Liver (tissue), 3 donors: ENCODE measurements around the gene H2BK1.

Experiments
- CTCF ChIP-seq: fragments of 150-350 bp; IDR thresholded peaks from 2 replicates; pipeline ENCODE4 v1.5.1; 2017; ENCODE audit warnings: improper control_type of control experiment, low read depth, low read length; ENCODE audit not compliant: missing input control
- HNF4G ChIP-seq: IDR thresholded peaks from 2 replicates; pipeline ENCODE4 v1.6.1; 2016; ENCODE audit warnings: antibody characterized with exemption
- RAD21 ChIP-seq, 2 donors: IDR thresholded peaks; 2 replicates each; pipeline ENCODE4 v1.6.1; 2016; ENCODE audit warnings: antibody characterized with exemption in 2 of 2, mild to moderate bottlenecking in 2 of 2
- RXRA ChIP-seq, 2 donors: IDR thresholded peaks; 2 replicates each; pipeline ENCODE4 v1.6.1; 2017 to 2018; ENCODE audit warnings: antibody characterized with exemption in 2 of 2, mild to moderate bottlenecking in 1 of 2
- TAF1 ChIP-seq: conservative IDR thresholded peaks from 2 replicates; pipeline ENCODE4 v1.6.1; 2016; ENCODE audit warnings: antibody characterized with exemption, mild to moderate bottlenecking
- donor health status: healthy.
- donor health status: healthy.

- TF ChIP-seq RXRA (IDR thresholded peaks at IDR 0.05) (no peak), HNF4G (no peak), CTCF (no peak), RAD21 (IDR thresholded peaks at IDR 0.05) (no peak), TAF1 (no peak)
Measured at GRCh38 chr7:151255390-151255789, 45.1 kb upstream of the H2BK1 start.
